ENCODE results near the gene THSD7B. TPM values are rescaled to one million over a fixed set of nuclear protein-coding genes. Genes with fewer than 3 reads are reported as not detected.

Gene THSD7B
- total and polyA plus RNA-seq, 9 donors, result 0.10 to 0.82 (median 0.37) TPM; not detected in 1

- Histone ChIP-seq H3K36me3 (no peaks in the 10 kb centered on the region), H3K9me3 (no peaks in the 10 kb centered on the region), H3K27me3 (no peaks in the 10 kb centered on the region), H3K27ac (no peak overlapping the region), H3K4me3 (no peak overlapping the region), H3K4me1 (ENCODE audit: insufficient read depth) (no peaks in the 10 kb centered on the region)
- 78 to 83% (median 83%) methylated on average over 1 of the region's 1 CpG for whole genome bisulfite sequencing, 3 donors
- no peak for TF ChIP-seq POLR2A (IDR thresholded peaks at IDR 0.05)
- TF ChIP-seq EP300 (IDR thresholded peaks at IDR 0.05), result no peak
- TF ChIP-seq, protein P1, sequence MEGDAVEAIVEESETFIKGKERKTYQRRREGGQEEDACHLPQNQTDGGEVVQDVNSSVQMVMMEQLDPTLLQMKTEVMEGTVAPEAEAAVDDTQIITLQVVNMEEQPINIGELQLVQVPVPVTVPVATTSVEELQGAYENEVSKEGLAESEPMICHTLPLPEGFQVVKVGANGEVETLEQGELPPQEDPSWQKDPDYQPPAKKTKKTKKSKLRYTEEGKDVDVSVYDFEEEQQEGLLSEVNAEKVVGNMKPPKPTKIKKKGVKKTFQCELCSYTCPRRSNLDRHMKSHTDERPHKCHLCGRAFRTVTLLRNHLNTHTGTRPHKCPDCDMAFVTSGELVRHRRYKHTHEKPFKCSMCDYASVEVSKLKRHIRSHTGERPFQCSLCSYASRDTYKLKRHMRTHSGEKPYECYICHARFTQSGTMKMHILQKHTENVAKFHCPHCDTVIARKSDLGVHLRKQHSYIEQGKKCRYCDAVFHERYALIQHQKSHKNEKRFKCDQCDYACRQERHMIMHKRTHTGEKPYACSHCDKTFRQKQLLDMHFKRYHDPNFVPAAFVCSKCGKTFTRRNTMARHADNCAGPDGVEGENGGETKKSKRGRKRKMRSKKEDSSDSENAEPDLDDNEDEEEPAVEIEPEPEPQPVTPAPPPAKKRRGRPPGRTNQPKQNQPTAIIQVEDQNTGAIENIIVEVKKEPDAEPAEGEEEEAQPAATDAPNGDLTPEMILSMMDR (IDR thresholded peaks at IDR 0.05), result no peak
- intact Hi-C loops (cut with DNase I), result no loop called here
- no peak for DNase-seq
Measured at GRCh38 chr2:137181370-137181769, 416.0 kb downstream of the THSD7B start.

GRCh38 chr2:137182071-137182470, 416.7 kb downstream of the THSD7B start:
- no peaks in the 10 kb centered on the region for H3K9me3 ChIP-seq
- no peaks in the 10 kb centered on the region for H3K36me3 ChIP-seq
- H3K27me3 ChIP-seq, result no peaks in the 10 kb centered on the region
- H3K4me1 ChIP-seq (ENCODE audit: insufficient read depth), result no peaks in the 10 kb centered on the region
- H3K27ac ChIP-seq, result no peak overlapping the region
- WGBS, 3 donors, result 47 to 75% (median 58%) methylated on average over 3 of the region's 3 CpGs
- intact Hi-C loops (cut with DNase I), result no loop called here
- TF ChIP-seq POLR2A (IDR thresholded peaks at IDR 0.05), result no peak
- TF ChIP-seq, protein P1 (IDR thresholded peaks at IDR 0.05), result no peak
- no peak for TF ChIP-seq EP300 (IDR thresholded peaks at IDR 0.05)
- no peak for DNase-seq
- no peak overlapping the region for H3K4me3 ChIP-seq

DNA sequence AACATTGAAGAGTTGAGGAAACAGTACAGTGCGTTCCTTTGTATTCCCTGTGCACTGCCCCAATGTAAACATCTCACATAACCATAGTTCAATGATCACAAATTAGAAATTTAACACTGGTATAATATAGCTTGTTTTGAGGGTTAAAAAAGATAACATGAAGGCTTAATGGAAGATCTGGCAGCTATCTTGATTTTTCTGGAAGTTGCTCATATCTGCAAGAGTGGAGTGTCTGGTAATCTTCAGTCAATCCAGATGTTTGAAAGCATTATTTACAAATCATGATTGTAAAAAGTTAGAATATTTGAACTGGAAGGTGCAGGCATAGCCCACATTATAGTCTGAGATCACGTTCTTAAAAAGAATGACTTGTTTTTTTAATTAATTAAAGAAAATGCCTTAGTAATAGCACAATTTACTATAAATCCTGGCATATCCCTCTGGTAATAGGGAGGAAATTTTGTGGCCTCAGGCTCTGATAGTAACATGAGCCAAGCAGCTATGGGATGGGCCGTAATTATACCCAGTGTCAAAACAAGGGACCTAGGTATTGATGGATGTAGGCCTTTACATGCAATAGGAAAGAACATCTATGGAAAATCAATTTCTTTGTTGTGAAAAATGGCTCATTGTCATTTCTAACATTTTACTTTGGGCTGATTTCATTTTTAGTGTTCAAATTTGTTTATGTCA, 418.0 kb downstream of the THSD7B start:
- no peaks in the 10 kb centered on the region for H3K27me3 ChIP-seq
- DNase-seq, result no peak
- intact Hi-C loops (cut with DNase I), result no loop called here
- H3K36me3 ChIP-seq, result no peaks in the 10 kb centered on the region
- no peaks in the 10 kb centered on the region for H3K4me1 ChIP-seq (ENCODE audit: insufficient read depth)
- H3K27ac ChIP-seq, result no peak overlapping the region
- H3K9me3 ChIP-seq, result no peaks in the 10 kb centered on the region
- 74 to 78% (median 77%) methylated on average over 3 of the region's 3 CpGs for WGBS, 3 donors
- no peak overlapping the region for H3K4me3 ChIP-seq
- no peak for TF ChIP-seq POLR2A (IDR thresholded peaks at IDR 0.05)
- TF ChIP-seq, protein P1 (IDR thresholded peaks at IDR 0.05), result no peak
- no peak for TF ChIP-seq EP300 (IDR thresholded peaks at IDR 0.05)

DNA sequence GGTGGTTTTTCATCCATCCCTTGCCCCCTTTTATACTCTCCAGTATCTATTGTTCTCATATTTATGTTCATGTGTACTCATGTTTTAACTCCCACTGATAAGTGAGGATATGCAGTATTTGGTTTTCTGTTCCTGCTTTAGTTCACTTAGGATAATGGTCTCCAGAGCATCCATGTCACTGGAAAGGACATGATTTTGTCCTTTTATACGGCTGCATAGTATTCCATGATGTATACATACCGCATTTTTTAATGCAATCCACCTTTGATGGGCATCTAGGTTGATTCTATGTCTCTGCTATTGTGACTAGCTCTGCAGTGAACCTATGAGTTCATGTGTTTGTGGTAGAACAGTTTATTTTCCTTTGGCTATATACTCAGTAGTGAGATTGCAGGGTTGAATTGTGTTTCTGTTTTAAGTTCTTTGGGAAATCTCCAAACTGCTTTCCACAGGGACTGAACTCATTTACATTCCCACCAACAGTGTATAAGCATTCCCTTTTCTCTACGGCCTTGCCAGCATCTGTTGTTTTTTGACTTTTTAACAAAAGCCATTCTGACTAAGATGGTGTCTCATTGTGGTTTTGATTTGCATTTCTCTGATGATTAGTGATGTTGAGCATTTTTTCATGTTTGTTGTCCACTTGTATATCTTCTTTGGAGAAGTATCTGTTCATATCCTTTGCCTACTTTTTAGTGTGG, 420.2 kb downstream of the THSD7B start:
- H3K9me3 ChIP-seq, result no peaks in the 10 kb centered on the region
- no peaks in the 10 kb centered on the region for H3K27me3 ChIP-seq
- WGBS, 3 donors, result 79 to 89% (median 87%) methylated on average over 3 of the region's 3 CpGs
- no peak overlapping the region for H3K4me3 ChIP-seq
- H3K4me1 ChIP-seq (ENCODE audit: insufficient read depth), result no peaks in the 10 kb centered on the region
- no peaks in the 10 kb centered on the region for H3K36me3 ChIP-seq
- no peak for TF ChIP-seq EP300 (IDR thresholded peaks at IDR 0.05)
- TF ChIP-seq, protein P1 (IDR thresholded peaks at IDR 0.05), result no peak
- TF ChIP-seq POLR2A (IDR thresholded peaks at IDR 0.05), result no peak
- intact Hi-C loops (cut with DNase I), result no loop called here
- H3K27ac ChIP-seq, result no peak overlapping the region
- DNase-seq, result no peak
